Central memory CD4-positive, alpha-beta T cell (primary cell): ENCODE results near the gene COIL.
"Not testable (repeated sequence)": the region's sequence is repeated elsewhere in the genome, so short reads cannot be mapped to it uniquely, and the experiment has no call there.

Experiments used
- DNase-seq: peaks from one replicate; pipeline ENCODE4 v3.0.0; 2022
- total RNA-seq, 3 experiments: gene quantifications; one replicate each; lab custom pipeline; 2026; lab: John Stamatoyannopoulos, UW

The COIL gene
- total RNA-seq: 24.5 to 43.1 (median 34.1) reads per million in 3 experiments

GRCh38 chr17:56960596-56961538 is at the start of gene COIL:
TSS of gene COIL (minus strand) at chr17:56961050. CDS start at chr17:56961019, 31 bp downstream.
- DNase-seq: peak; percentile 91

- no peak for DNase-seq
Observed at GRCh38 chr17:57010487-57010886, 49.6 kb upstream of the COIL start.

- DNase-seq: peak; percentile 20
Observed at GRCh38 chr17:57009737-57010445, 49.0 kb upstream of the COIL start.

- no peak for DNase-seq
Observed at GRCh38 chr17:57008958-57009357, 48.1 kb upstream of the COIL start.

GRCh38 chr17:57006040-57006439 is 45.2 kb upstream of the COIL start:
- no peak for DNase-seq

- DNase-seq: no peak
Observed at GRCh38 chr17:57004944-57005579, 44.2 kb upstream of the COIL start.

GRCh38 chr17:57002904-57003303 is 42.1 kb upstream of the COIL start:
- no peak for DNase-seq

GRCh38 chr17:57001541-57001940 is 40.7 kb upstream of the COIL start:
- DNase-seq: no peak

- DNase-seq: no peak
Observed at GRCh38 chr17:56997313-56997712, 36.5 kb upstream of the COIL start.

GRCh38 chr17:56995766-56996165 is 34.9 kb upstream of the COIL start:
- no peak for DNase-seq

- no peak for DNase-seq
Observed at GRCh38 chr17:56994009-56994792, 33.4 kb upstream of the COIL start.

GRCh38 chr17:56992364-56992763 is 31.5 kb upstream of the COIL start:
- DNase-seq: no peak

GRCh38 chr17:56988901-56989572 is 28.2 kb upstream of the COIL start:
- no peak for DNase-seq

GRCh38 chr17:56987283-56987834 is 26.5 kb upstream of the COIL start:
- DNase-seq: no peak

GRCh38 chr17:56985371-56986162 is 24.7 kb upstream of the COIL start:
- DNase-seq: no peak

GRCh38 chr17:56983366-56983765 is 22.5 kb upstream of the COIL start:
- DNase-seq: no peak

- DNase-seq: no peak
Observed at GRCh38 chr17:56982312-56982711, 21.5 kb upstream of the COIL start.

GRCh38 chr17:56980526-56980925 is 19.7 kb upstream of the COIL start:
- DNase-seq: not testable (repeated sequence)

GRCh38 chr17:56979091-56979480 is 18.2 kb upstream of the COIL start:
- DNase-seq: no peak

GRCh38 chr17:56978441-56979090 is 17.7 kb upstream of the COIL start:
- DNase-seq: no peak
